ENCODE data around the gene PROZ.

Gene PROZ

GRCh38 chr13:113145911-113146598 is 12.4 kb upstream of the PROZ start:
- 0 out of 2 replicates have a peak, but pooled peaks cover 4% of the 10 kb centered on the region for H3K4me1 ChIP-seq (ENCODE audit: low read length)
- TF ChIP-seq EZH2 (optimal IDR thresholded peaks at IDR 0.05; ENCODE audit: low read depth, low read length) (no peak), EZH2phosphoT487 (IDR thresholded peaks at IDR 0.05; ENCODE audit: low read length) (no peak)
- TF ChIP-seq, protein P1, sequence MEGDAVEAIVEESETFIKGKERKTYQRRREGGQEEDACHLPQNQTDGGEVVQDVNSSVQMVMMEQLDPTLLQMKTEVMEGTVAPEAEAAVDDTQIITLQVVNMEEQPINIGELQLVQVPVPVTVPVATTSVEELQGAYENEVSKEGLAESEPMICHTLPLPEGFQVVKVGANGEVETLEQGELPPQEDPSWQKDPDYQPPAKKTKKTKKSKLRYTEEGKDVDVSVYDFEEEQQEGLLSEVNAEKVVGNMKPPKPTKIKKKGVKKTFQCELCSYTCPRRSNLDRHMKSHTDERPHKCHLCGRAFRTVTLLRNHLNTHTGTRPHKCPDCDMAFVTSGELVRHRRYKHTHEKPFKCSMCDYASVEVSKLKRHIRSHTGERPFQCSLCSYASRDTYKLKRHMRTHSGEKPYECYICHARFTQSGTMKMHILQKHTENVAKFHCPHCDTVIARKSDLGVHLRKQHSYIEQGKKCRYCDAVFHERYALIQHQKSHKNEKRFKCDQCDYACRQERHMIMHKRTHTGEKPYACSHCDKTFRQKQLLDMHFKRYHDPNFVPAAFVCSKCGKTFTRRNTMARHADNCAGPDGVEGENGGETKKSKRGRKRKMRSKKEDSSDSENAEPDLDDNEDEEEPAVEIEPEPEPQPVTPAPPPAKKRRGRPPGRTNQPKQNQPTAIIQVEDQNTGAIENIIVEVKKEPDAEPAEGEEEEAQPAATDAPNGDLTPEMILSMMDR (IDR thresholded peaks at IDR 0.05; ENCODE audit: low read length): no peak
- peak overlapping the region; percentile 29 for H2AFZ ChIP-seq (ENCODE audit: low read length)
- no peaks in the 10 kb centered on the region for H3K79me2 ChIP-seq (ENCODE audit: low read length)
- H3F3A ChIP-seq (ENCODE audit: insufficient read depth, low read length): no peaks in the 10 kb centered on the region
- no peak overlapping the region for H3K27ac ChIP-seq (ENCODE audit: low read length)
- H3K9me2 ChIP-seq (replicated peaks; ENCODE audit: insufficient read depth, low read length): no peaks in the 10 kb centered on the region
- H3K4me3 ChIP-seq (ENCODE audit: low read length): no peak overlapping the region
- H3K9ac ChIP-seq (ENCODE audit: low read length): no peak overlapping the region
- H3K36me3 ChIP-seq (replicated peaks; ENCODE audit: insufficient read depth, low read length): no peaks in the 10 kb centered on the region
- no peaks in the 10 kb centered on the region for H4K20me1 ChIP-seq (ENCODE audit: insufficient read depth, low read length)
- DNase-seq: no peak
- peak overlapping the region; percentile 61 for H3K4me2 ChIP-seq (ENCODE audit: low read depth, low read length)
- H3K9me3 ChIP-seq (replicated peaks; ENCODE audit: insufficient read depth, low read length): no peaks in the 10 kb centered on the region
- H3K27me3 ChIP-seq (replicated peaks; ENCODE audit: insufficient read depth, low read length): peaks cover 72% of the 10 kb centered on the region

DNA sequence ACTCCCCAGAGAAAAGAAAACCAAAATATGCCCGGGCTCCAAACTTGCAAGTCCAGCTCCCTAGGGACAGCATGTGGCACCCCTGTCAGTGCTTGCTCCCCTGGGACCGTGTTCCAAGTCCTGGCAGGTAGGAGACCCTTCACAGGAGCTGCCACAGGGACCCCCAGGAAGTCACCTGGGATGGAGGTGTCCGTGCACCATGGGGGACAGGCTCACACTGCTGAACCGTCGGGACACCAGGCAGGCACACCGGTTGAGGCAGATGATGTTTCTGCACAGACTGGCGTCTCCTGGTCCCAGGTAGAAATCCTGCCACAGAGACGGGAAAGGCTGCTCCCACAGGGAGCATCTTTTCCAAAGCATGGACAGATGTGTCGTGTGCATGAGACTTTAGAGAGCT is 11.7 kb upstream of the PROZ start:
- no peaks in the 10 kb centered on the region for H3K9me2 ChIP-seq (replicated peaks; ENCODE audit: insufficient read depth, low read length)
- no peaks in the 10 kb centered on the region for H3F3A ChIP-seq (ENCODE audit: insufficient read depth, low read length)
- no peak overlapping the region for H3K9ac ChIP-seq (ENCODE audit: low read length)
- no peak for DNase-seq
- no peaks in the 10 kb centered on the region for H3K9me3 ChIP-seq (replicated peaks; ENCODE audit: insufficient read depth, low read length)
- peak overlapping the region; percentile 44 for H3K4me3 ChIP-seq (ENCODE audit: low read length)
- H3K4me1 ChIP-seq (ENCODE audit: low read length): 0 out of 2 replicates have a peak, but pooled peaks cover 4% of the 10 kb centered on the region
- H3K36me3 ChIP-seq (replicated peaks; ENCODE audit: insufficient read depth, low read length): no peaks in the 10 kb centered on the region
- H4K20me1 ChIP-seq (ENCODE audit: insufficient read depth, low read length): no peaks in the 10 kb centered on the region
- H3K4me2 ChIP-seq (ENCODE audit: low read depth, low read length): peak overlapping the region; percentile 61
- H3K79me2 ChIP-seq (ENCODE audit: low read length): no peaks in the 10 kb centered on the region
- no peak overlapping the region for H3K27ac ChIP-seq (ENCODE audit: low read length)
- peaks cover 70% of the 10 kb centered on the region for H3K27me3 ChIP-seq (replicated peaks; ENCODE audit: insufficient read depth, low read length)
- peak overlapping the region; percentile 35; the same call in 1 of the 2 replicates for H2AFZ ChIP-seq (ENCODE audit: low read length)
- TF ChIP-seq, protein P1 (IDR thresholded peaks at IDR 0.05; ENCODE audit: low read length): no peak
- TF ChIP-seq EZH2 (optimal IDR thresholded peaks at IDR 0.05; ENCODE audit: low read depth, low read length) (no peak), EZH2phosphoT487 (IDR thresholded peaks at IDR 0.05; ENCODE audit: low read length) (no peak)

GRCh38 chr13:113147206-113147605 is 11.2 kb upstream of the PROZ start:
- Histone ChIP-seq H3K4me2 (ENCODE audit: low read depth, low read length) (peak overlapping the region; percentile 61; the same call in 1 of the 2 replicates), H3K79me2 (ENCODE audit: low read length) (no peaks in the 10 kb centered on the region), H3K9me3 (replicated peaks; ENCODE audit: insufficient read depth, low read length) (no peaks in the 10 kb centered on the region), H3K27me3 (replicated peaks; ENCODE audit: insufficient read depth, low read length) (peaks cover 70% of the 10 kb centered on the region), H2AFZ (ENCODE audit: low read length) (no peak overlapping the region), H4K20me1 (ENCODE audit: insufficient read depth, low read length) (no peaks in the 10 kb centered on the region), H3K4me3 (ENCODE audit: low read length) (no peak overlapping the region), H3F3A (ENCODE audit: insufficient read depth, low read length) (no peaks in the 10 kb centered on the region; the same call in 1 of the 2 replicates), H3K4me1 (ENCODE audit: low read length) (peaks cover 7% of the 10 kb centered on the region; the same call in 1 of the 2 replicates), H3K36me3 (replicated peaks; ENCODE audit: insufficient read depth, low read length) (no peaks in the 10 kb centered on the region), H3K27ac (ENCODE audit: low read length) (no peak overlapping the region), H3K9me2 (replicated peaks; ENCODE audit: insufficient read depth, low read length) (no peaks in the 10 kb centered on the region), H3K9ac (ENCODE audit: low read length) (no peak overlapping the region)
- TF ChIP-seq, protein P1 (IDR thresholded peaks at IDR 0.05; ENCODE audit: low read length): no peak
- TF ChIP-seq EZH2phosphoT487 (IDR thresholded peaks at IDR 0.05; ENCODE audit: low read length): no peak
- TF ChIP-seq EZH2 (optimal IDR thresholded peaks at IDR 0.05; ENCODE audit: low read depth, low read length): no peak
- no peak for DNase-seq

Data from MM.1S (cell line).